ENCODE measurements around the gene AJM1.
A peak's percentile ranks its signal among the peaks of the same experiment; 100 is the strongest.

The AJM1 gene

DNA sequence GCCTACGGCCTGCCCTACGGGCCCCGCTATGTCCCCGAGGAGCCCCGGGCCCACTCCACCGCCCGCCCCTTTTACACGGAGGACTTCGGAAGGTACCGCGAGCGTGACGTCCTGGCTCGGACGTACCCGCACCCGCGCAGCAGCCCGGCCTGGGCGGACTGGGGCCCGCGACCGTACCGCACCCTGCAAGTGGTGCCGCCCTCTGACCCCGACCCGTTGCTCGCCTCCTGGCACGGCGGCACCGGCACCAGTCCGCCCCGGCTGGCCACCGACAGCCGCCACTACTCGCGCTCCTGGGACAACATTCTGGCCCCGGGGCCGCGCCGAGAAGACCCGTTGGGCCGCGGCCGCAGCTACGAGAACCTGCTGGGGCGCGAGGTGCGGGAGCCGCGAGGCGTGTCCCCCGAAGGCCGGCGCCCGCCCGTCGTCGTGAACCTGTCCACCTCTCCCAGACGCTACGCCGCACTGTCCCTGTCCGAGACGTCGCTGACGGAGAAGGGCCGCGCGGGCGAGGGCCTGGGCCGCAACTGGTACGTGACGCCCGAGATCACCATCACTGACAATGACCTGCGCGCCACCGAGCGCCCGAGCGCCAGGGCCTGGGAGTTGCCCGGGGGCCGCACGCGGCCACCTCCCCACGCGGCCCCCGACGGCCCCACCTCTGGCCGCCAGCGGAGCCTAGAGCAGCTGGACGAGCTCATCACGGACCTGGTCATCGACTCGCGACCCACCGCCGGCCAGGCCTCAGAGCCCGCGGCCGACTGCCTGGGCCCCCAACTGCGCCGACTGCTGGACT lies 3.4 kb downstream of the AJM1 start:
- no peak for DNase-seq (ENCODE audit: low read depth)

DNA sequence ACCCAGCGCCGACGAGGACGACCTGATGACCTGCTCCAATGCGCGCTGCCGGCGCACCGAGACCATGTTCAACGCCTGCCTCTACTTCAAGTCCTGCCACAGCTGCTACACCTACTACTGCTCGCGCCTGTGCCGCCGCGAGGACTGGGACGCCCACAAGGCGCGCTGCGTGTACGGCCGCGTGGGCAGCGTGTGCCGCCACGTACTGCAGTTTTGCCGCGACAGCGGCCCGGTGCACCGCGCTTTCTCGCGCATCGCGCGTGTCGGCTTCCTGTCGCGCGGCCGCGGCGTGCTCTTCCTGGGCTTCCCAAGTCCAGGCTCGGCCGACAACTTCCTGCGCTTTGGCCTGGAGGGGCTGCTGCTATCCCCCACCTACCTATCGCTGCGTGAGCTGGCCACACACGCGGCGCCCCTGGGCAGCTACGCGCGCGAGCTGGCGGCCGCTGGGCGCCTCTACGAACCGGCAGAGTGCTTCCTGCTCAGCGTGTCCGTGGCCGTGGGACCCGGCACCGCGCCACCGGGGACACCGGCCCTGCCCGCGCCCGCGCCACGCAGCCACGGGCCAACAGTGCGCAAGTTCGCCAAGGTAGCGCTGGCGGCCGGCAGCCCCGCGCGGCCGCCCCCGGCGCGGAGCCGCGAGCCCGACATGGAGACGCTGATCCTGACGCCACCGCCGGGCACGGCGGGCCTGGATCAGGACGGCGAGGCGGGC lies 4.3 kb downstream of the AJM1 start:
- no peak for DNase-seq (ENCODE audit: low read depth)

- DNase-seq (ENCODE audit: low read depth) = peak; percentile 61
These were observed 5.0 kb downstream of the AJM1 start for GRCh38 chr9:136847088-136847825.

DNA sequence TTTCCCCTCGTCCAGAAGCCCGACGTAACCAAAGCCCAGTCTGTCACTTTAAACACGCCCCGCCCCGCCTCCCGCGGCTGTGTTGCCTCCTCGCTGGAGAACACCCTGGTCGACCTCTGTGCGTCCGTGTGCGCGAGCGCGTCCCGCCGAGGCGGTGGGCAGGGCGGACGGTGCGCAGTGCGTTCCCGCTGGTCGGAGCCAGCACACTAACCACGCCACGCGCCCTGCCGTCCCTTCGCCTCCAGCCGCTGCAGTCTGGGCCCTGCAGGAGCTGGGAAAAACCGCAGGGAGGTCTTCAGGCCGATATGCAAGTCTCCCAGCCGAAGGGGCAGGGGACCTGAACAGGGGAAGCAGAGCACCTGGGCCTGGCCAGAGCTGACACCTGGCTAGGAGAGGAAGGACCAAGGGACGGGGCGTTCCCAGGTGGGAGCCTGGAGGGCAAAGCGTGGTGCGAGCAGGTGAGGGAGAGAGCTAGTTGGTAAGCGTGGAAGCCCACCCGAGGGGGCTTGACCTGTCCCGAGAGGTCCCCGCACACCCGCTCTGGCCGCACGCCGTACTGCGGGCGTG lies 5.6 kb downstream of the AJM1 start:
- peak; percentile 78 for DNase-seq (ENCODE audit: low read depth)

GRCh38 chr9:136848393-136849037 lies 6.2 kb downstream of the AJM1 start:
- DNase-seq (ENCODE audit: low read depth) = no peak

- peak; percentile 99 for DNase-seq (ENCODE audit: low read depth)
These were observed 7.0 kb downstream of the AJM1 start, which contains the start of gene PHPT1 for GRCh38 chr9:136849038-136849959. TSS of gene PHPT1 (plus strand) at chr9:136849409. CDS start at chr9:136849431, 22 bp downstream.

- no peak for DNase-seq (ENCODE audit: low read depth)
These were observed 7.9 kb downstream of the AJM1 start for GRCh38 chr9:136849960-136850865.

DNA sequence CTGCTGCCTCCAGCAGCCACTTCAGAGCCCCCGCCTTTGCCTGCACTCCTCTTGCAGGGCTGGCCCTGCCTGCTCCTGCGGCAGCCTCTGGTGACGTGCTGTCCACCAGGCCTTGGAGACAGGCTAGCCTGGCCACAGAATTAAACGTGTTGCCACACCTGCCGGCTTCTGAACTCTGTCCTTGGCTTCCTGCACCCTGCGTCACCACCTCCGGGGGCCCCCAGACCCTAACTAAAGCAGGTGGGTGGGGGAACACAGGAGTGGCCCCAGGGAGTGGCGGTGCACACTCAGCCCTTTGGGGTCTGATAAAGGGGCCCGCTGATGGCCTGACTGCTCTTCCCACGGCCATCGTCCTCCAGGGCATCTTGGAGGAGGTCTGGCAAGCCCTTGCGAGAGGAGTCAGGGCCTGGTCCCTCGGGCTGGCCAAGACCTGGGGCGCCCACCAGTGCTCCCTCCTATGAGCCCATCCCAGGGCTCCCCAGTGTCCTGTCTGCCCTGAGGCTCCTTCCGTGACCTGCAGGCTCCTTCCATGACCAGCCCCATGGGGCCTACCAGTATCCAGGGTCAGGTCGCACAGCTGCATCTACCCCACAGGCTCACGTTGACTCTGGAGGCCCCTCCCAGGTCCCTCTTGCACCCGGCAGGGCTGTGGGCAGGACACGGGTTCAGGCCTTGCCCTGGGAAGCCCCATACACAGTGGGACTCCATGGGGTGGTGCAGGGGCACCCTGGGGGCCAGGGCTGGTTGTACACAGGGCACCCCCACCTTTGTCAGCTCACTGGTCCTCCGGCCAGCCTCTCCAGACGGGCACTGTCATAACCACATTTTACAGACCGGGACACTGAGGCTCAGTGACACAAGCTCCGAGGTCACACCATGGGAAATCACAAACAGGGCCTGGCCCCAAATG lies 8.8 kb downstream of the AJM1 start:
- no peak for DNase-seq (ENCODE audit: low read depth)

DNA sequence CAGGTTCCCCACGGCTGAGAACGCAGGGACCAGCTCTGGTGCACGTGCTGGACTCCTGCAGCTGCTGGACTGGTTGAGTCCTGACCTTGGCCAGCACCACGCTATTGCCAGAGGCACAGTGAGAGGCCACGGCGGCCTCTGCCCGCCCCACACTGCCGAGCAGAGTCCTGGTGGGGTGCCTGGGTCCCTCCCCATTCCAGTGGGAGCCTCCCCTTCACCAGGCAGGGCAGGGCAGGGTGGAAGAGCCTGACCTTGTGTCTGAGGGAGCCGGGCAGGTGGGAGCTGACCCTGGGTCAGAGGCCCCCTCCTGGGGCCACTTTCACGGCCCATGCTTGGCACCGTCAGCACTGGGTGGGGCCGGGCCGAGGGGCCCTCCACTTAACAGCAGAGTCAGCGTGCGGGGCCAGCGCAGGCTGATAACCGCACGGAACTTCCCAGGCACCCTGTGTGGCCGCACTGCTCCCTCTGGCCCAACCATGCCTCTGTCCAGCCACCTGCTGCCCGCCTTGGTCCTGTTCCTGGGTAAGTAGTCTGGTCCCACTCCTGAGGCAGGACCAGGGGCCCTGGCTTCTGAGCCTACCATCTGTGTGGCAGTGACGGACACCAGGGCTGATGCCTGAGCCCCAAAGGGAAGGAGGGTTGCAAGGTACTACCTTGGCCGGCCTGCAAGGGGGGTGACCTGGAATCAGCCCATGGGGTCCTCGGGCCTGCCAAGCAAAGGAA lies 9.8 kb downstream of the AJM1 start, which contains the start of gene MAMDC4:
Gene MAMDC4 (plus strand): TSS at position 406 of the 723 bp plus-strand sequence. CDS start 71 bp downstream, at position 477.
- no peak for DNase-seq (ENCODE audit: low read depth)

DNA sequence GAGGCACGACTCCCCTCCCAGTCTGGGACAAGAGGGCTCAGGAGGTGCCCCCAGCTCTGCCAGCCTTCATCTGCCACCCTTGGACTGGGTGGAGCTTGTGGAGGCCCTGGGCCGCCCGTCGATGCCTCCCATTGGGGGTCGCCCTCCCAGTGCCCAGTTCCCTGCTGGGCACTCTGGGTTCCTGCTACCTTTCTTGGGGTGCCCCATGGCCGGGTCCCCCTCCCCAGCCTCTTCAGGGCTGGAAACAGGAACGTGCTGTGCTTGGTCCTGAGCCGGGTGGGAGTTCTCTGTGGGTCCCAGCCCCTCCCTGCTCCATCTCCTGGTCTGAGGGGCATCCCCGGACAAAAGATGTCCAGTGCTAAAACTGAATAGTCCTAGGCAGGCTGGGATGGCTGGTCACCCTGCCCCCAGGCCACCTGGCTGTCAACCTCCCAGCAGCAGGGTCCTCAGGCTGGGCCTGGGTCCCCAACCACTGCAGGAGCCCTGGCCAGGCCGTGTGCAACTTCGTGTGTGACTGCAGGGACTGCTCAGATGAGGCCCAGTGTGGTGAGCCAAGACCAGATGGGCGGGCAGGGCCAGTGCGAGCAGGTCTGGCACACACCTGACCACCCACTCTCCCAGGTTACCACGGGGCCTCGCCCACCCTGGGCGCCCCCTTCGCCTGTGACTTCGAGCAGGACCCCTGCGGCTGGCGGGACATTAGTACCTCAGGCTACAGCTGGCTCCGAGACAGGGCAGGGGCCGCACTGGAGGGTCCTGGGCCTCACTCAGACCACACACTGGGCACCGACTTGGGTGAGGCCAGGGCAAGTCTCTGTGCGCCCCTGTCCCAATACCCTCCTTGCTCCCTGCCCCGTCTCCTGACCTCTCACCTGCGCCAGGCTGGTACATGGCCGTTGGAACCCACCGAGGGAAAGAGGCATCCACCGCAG lies 10.7 kb downstream of the AJM1 start:
- DNase-seq (ENCODE audit: low read depth) = no peak

DNA sequence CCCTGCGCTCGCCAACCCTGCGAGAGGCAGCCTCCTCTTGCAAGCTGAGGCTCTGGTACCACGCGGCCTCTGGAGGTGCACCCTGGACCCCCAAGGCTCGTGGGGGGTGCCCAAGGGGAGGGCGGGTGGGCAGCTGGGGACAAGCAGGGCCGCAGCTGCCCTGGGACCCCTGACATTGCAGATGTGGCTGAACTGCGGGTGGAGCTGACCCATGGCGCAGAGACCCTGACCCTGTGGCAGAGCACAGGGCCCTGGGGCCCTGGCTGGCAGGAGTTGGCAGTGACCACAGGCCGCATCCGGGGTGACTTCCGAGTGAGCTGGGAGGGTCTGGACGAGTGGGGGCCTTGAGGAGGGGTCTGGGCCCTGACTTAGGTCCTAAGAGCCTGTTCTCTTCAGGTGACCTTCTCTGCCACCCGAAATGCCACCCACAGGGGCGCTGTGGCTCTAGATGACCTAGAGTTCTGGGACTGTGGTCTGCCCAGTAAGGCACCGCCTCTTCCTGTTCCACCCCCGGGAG lies 11.4 kb downstream of the AJM1 start:
- no peak for DNase-seq (ENCODE audit: low read depth)

DNA sequence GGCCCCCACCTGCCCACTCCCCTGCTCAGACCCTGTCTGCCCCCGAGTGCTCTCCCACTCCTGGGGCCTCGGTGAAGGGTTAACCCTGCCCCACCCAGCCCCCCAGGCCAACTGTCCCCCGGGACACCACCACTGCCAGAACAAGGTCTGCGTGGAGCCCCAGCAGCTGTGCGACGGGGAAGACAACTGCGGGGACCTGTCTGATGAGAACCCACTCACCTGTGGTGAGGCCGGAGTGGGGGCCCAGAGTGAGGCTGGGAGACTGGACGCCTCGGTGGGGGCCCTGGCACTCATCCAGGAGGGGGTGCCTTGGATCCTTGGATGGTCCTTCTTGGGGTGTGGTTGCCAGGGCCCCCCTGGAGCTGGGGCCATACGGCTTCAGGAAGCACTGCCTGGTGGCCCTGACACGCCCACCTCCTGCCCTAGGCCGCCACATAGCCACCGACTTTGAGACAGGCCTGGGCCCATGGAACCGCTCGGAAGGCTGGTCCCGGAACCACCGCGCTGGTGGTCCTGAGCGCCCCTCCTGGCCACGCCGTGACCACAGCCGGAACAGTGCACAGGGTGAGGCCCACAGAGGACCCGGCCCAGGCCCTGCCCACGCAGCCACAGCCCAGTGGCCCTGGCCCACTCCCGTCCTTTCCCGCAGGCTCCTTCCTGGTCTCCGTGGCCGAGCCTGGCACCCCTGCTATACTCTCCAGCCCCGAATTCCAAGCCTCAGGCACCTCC lies 12.0 kb downstream of the AJM1 start:
- DNase-seq (ENCODE audit: low read depth) = no peak

- no peak for DNase-seq (ENCODE audit: low read depth)
These were observed 12.7 kb downstream of the AJM1 start for GRCh38 chr9:136854842-136855460.

DNA sequence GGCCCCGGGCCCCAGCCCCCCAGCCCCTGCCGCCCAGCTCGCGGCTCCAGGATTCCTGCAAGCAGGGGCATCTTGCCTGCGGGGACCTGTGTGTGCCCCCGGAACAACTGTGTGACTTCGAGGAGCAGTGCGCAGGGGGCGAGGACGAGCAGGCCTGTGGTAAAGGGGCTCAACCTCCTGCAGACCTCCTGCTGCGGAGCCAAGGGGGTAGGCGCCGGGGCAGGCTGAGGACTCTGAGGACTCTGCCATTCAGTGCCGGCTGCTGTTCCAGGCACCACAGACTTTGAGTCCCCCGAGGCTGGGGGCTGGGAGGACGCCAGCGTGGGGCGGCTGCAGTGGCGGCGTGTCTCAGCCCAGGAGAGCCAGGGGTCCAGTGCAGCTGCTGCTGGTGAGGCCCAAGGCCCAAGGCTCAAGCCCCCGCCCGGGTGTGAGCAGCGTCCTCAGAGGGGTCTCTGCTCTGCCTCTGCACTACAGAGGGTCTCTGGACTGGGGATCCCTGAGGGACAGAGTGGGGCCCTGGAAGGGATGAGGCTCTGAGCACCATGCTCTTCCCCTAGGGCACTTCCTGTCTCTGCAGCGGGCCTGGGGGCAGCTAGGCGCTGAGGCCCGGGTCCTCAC lies 13.3 kb downstream of the AJM1 start:
- DNase-seq (ENCODE audit: low read depth) = no peak

DNA sequence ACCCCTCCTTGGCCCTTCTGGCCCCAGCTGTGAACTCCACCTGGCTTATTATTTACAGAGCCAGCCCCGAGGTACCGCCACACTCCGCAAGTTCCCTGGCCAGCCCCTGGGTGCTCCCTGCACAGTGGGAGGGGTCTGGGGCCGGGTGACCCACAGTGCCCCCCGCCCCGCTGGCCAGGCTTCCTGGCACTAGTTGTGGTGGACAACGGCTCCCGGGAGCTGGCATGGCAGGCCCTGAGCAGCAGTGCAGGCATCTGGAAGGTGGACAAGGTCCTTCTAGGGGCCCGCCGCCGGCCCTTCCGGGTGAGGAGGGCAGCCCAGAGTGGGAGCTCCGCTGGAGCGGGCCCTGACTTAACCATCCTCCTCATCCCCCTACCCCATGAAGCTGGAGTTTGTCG lies 13.8 kb downstream of the AJM1 start:
- no peak for DNase-seq (ENCODE audit: low read depth)
